Inflammatory macrophage treated with lipopolysaccharide for 1 hour (primary cell): ENCODE results near the gene NCOR1.
"Not testable (repeated sequence)": the region's sequence is repeated elsewhere in the genome, so short reads cannot be mapped to it uniquely, and the experiment has no call there.

Experiments used
- DNase-seq, 2 donors: peaks; one replicate each; pipeline ENCODE4 v3.0.0-alpha.2; 2020 to 2022

The NCOR1 gene

DNA sequence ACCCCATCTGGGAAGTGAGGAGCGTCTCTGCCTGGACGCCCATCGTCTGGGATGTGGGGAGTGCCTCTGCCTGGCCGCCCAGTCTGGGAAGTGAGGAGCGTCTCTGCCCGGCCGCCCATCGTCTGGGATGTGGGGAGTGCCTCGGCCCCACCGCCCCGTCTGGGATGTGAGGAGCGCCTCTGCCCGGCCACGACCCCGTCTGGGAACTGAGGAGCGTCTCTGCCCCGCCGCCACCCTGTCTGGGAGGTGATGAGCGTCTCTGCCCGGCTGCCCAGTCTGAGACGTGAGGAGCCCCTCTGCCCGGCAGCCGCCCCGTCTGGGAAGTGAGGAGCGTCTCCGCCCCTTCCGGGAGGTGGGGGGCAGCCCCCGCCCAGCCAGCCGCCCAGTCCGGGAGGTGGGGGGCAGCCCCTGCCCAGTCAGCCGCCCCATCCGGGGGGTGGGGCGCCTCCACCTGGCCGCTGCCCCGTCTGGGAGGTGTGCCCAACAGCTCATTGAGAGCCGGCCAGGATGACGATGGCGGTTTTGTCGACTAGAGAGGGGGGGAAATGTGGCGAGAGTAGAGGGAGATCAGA lies 69.9 kb downstream of the NCOR1 start:
- not testable (repeated sequence) for DNase-seq

DNA sequence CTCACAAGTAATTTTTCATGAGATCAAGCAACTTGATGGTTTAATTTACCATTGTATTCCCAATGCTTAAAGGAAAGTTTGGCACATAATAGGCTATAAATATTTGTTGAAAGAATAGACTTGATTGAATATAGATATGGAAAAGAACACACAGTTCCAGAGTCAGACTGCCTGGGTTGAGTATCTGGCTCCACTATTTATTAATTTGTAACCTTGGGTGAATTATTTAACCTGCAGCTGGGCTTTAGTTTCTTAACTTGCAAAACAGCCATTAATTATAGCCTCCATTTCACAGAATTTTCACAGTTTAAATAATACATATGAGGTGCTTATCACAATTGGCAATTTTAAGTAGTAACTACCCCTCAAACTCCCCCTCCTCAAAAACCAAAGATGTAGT lies 73.6 kb downstream of the NCOR1 start:
- DNase-seq = no peak

GRCh38 chr17:16140854-16141253 lies 74.5 kb downstream of the NCOR1 start:
- DNase-seq = no peak

- DNase-seq = no peak
Observed at GRCh38 chr17:16135461-16135860, 79.9 kb downstream of the NCOR1 start.

- DNase-seq = no peak
Observed at GRCh38 chr17:16131593-16131992, 83.7 kb downstream of the NCOR1 start.

- DNase-seq = no peak
Observed at GRCh38 chr17:16129441-16130205, 85.7 kb downstream of the NCOR1 start.

DNA sequence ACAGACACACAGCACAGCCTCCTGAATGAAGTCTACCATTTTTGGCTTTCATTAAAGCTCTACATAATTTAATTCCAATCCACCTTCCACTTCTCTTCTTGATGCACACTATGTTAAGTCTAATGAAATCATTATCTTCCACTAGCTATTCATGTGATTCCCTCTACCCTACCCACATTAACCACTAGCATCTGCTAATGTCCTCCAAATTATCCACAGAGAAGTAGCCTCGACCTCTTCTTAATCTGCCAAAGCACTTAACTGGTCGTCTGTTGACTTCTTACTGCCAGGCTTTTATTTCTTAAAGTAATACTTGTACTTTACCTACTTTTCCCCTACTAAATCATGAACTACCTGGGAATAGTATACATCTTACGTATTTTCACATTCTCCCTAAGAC lies 91.8 kb downstream of the NCOR1 start:
- no peak for DNase-seq

GRCh38 chr17:16122697-16123434 lies 92.5 kb downstream of the NCOR1 start:
- no peak for DNase-seq

- DNase-seq = no peak
Observed at GRCh38 chr17:16121915-16122314, 93.4 kb downstream of the NCOR1 start.

DNA sequence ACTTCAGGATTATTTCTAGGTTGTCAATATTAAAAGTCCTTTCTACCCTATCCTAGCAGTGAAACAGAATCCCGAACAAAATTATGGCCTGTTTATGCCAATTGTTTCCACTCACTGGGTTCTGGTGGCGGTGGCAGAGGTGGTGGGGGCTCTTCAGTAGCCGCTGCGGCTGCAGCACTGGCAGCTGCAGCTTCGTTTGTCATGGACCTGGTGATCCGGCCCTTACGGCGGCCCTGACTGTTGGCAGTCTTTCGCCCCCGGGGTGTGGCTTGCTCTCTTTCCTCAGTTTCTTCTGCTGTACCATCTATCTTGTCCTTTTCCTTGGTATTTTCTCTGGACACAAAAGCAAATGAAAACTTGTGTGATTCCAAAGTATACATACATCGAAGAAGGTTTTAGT lies 94.4 kb downstream of the NCOR1 start:
- no peak for DNase-seq

GRCh38 chr17:16117149-16117548 lies 98.2 kb downstream of the NCOR1 start:
- no peak for DNase-seq

DNA sequence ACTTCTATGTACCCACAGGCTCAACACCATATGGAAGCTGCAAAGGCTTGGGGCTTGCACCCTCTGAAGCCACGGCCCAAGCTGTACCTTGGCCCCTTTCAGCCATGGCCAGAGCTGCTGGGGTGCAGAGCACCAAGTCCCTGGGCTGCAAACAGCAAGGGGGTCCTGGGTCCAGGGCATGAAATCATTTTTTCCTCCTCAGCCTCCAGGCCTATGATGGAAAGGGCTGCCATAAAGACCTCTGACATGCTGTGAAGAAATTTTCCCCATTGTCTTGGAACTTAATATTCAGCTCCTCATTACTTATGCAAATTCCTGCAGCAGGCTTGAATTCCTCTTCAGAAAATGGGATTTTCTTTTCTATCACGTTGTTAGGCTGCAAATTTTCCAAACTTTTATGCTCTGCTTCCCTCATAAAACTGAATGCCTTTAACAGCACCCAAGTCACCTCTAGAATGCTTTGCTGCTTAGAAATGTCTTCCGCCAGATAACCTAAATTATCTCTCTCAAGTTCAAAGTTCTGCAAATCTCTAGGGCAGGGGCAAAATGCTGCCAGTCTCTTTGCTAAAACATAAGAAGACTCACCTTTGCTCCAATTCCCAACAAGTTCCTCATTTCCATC lies 100.1 kb downstream of the NCOR1 start:
- DNase-seq = not testable (repeated sequence)

- DNase-seq = no peak
Observed at GRCh38 chr17:16108871-16109270, 106.5 kb downstream of the NCOR1 start.

- no peak for DNase-seq
Observed at GRCh38 chr17:16108386-16108785, 106.9 kb downstream of the NCOR1 start.

DNA sequence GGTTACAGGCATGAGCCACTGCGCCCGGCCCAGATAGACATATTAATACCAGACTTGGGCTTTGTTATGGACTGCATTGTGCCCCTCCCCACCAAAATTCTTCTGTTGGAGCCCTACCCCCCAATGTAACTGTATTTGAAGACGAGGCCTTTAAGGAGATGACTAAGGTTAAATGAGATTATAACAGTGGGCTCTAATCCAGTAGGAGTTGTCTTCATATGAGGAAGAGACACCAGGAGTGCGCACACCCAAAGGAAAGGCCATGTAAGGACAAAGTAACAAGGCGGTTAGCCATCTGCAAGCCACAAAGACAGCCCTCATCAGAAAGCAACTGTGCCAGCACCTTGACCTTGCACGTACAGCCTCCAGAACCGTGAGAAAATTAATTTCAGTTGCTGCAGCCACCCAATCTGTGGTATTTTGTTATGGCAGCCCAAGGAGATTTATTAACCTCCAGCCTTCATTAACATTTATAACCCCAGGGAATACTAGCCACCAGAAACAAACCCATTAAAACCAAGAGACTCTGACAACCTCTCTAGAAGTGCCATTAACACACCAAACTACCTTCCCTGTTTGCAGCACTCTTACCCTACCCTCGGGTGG lies 108.1 kb downstream of the NCOR1 start:
- DNase-seq = no peak

GRCh38 chr17:16106161-16106891 lies 109.0 kb downstream of the NCOR1 start:
- DNase-seq = peak; percentile 24 to 52

DNA sequence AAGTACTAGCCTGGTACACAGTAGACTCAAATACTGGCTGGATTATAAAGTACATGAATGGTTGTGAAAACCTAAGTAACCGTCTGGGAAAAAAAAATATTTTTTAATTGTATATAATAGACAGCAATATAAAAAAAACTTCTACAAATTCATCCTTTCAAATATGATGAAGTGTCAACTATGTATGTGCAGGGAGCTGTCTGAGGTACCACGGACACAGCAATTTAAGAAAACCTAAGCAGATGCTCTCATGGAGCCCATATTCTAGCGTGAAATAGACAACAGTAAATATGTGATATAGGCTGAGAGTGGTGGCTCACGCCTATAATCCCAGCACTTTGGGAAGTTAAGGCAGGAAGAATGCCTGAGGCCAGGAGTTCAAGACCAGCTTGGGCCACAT lies 111.1 kb downstream of the NCOR1 start:
- DNase-seq = no peak

- no peak for DNase-seq
Observed at GRCh38 chr17:16101440-16101839, 113.9 kb downstream of the NCOR1 start.

- no peak for DNase-seq
Observed at GRCh38 chr17:16100737-16101400, 114.5 kb downstream of the NCOR1 start.

DNA sequence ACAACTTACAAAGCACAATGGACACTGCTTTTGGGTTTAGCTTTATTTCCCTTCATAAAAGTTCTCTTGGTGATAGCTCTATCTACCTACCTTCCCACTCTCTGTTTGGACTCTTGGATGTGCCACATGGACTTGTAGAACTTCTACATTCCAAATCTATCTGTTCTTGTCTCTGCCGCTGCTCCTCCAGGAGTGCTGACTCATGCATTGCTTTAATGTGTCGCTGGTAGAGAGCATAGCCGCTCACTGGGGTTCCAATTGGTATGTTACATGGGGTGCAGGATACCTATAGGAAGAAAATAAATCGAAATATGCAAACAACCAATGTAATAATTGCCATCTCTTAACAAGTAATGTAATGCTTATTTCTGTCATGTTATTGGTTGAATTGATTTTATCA lies 123.6 kb downstream of the NCOR1 start:
- no peak for DNase-seq

- DNase-seq = no peak
Observed at GRCh38 chr17:16086957-16087356, 128.4 kb downstream of the NCOR1 start.
